SK-N-SH treated with all-trans-retinoic acid at 6 μM for 48 hours (cell line): ENCODE measurements around the gene BABAM2.

ENCODE experiments used
- ATAC-seq: fragments of 200-7000 bp; cut with Tn5 transposase; 3 replicates; pipeline ENCODE4 v1.9.1; 2020; ENCODE audit warnings: mild to moderate bottlenecking, moderate library complexity
- ARNTL ChIP-seq: fragments of 450-650 bp; formaldehyde crosslinking; IDR thresholded peaks from 2 replicates; pipeline ENCODE4 v1.5.0; 2020; ENCODE audit warnings: low read depth, mild to moderate bottlenecking, moderate library complexity, borderline replicate concordance
- BACH2 ChIP-seq: fragments of 250-450 bp; sonication (Bioruptor Pico); IDR thresholded peaks from 2 replicates; pipeline ENCODE4 v1.9.0; 2021; ENCODE audit warnings: mild to moderate bottlenecking, borderline replicate concordance
- CREB5 ChIP-seq: fragments of 250-450 bp; sonication (Bioruptor Pico); IDR thresholded peaks from 2 replicates; pipeline ENCODE4 v1.5.1; 2020; ENCODE audit warnings: low read depth, mild to moderate bottlenecking, moderate library complexity
- CSDC2 ChIP-seq: fragments of 250-450 bp; sonication (Bioruptor Pico); IDR thresholded peaks from 2 replicates; pipeline ENCODE4 v1.5.0; 2020; ENCODE audit warnings: mild to moderate bottlenecking, moderate library complexity
- ESRRG ChIP-seq: fragments of 250-450 bp; sonication (Bioruptor Pico); IDR thresholded peaks from 2 replicates; pipeline ENCODE4 v1.6.1; 2021; ENCODE audit warnings: mild to moderate bottlenecking
- GLIS3 ChIP-seq: fragments of 250-450 bp; sonication (Bioruptor Pico); IDR thresholded peaks from 2 replicates; pipeline ENCODE4 v1.5.0; 2020; ENCODE audit warnings: mild to moderate bottlenecking, moderate library complexity
- ISL1 ChIP-seq: fragments of 250-450 bp; sonication (Bioruptor Pico); IDR thresholded peaks from 2 replicates; pipeline ENCODE4 v2.1.2; 2022; ENCODE audit warnings: mild to moderate bottlenecking, moderate library complexity
- OSR1 ChIP-seq: fragments of 250-450 bp; sonication (Bioruptor Pico); IDR thresholded peaks from 2 replicates; pipeline ENCODE4 v1.8.0; 2022; ENCODE audit warnings: moderate library complexity, mild to moderate bottlenecking, inconsistent platforms
- PATZ1 ChIP-seq: fragments of 250-450 bp; sonication (Bioruptor Pico); IDR thresholded peaks from 2 replicates; pipeline ENCODE4 v1.8.0; 2020; ENCODE audit warnings: mild to moderate bottlenecking, moderate library complexity, borderline replicate concordance
- PPARA ChIP-seq: fragments of 250-450 bp; sonication (Bioruptor Pico); IDR thresholded peaks from 2 replicates; pipeline ENCODE4 v1.5.0; 2020; ENCODE audit warnings: mild to moderate bottlenecking, borderline replicate concordance
- RARB ChIP-seq: fragments of 250-450 bp; sonication (Bioruptor Pico); IDR thresholded peaks from 2 replicates; pipeline ENCODE4 v1.8.0; 2021; ENCODE audit warnings: mild to moderate bottlenecking, moderate library complexity
- TOX ChIP-seq: fragments of 250-450 bp; sonication (Bioruptor Pico); IDR thresholded peaks from 2 replicates; pipeline ENCODE4 v1.8.0; 2021; ENCODE audit warnings: mild to moderate bottlenecking, moderate library complexity, borderline replicate concordance
- ZC3H10 ChIP-seq: fragments of 250-450 bp; sonication (Bioruptor Pico); IDR thresholded peaks from 2 replicates; pipeline ENCODE4 v1.5.1; 2021; ENCODE audit warnings: mild to moderate bottlenecking, moderate library complexity
- ZFP3 ChIP-seq: fragments of 250-450 bp; sonication (Bioruptor Pico); IDR thresholded peaks from 2 replicates; pipeline ENCODE4 v1.5.0; 2020; ENCODE audit warnings: mild to moderate bottlenecking, moderate library complexity
- ZFP30 ChIP-seq: fragments of 450-650 bp; formaldehyde crosslinking; IDR thresholded peaks from 2 replicates; pipeline ENCODE4 v1.5.0; 2022; ENCODE audit warnings: mild to moderate bottlenecking, moderate library complexity
- ZNF8 ChIP-seq: fragments of 450-650 bp; formaldehyde crosslinking; IDR thresholded peaks from 2 replicates; pipeline ENCODE4 v1.5.0; 2020; ENCODE audit warnings: mild to moderate bottlenecking, moderate library complexity
- TF ChIP-seq, protein P1 (sequence below): fragments of 250-450 bp; sonication (Bioruptor Pico); IDR thresholded peaks from 2 replicates; pipeline ENCODE4 v1.5.1; 2021; ENCODE audit warnings: mild to moderate bottlenecking, moderate library complexity
- TF ChIP-seq, protein P2 (sequence below): fragments of 250-450 bp; sonication (Bioruptor Pico); IDR thresholded peaks from 2 replicates; pipeline ENCODE4 v1.8.0; 2021; ENCODE audit warnings: low read depth, mild to moderate bottlenecking, moderate library complexity, borderline replicate concordance
- TF ChIP-seq, protein P3 (sequence below): fragments of 250-450 bp; sonication (Bioruptor Pico); IDR thresholded peaks from 2 replicates; pipeline ENCODE4 v1.5.0; 2020; ENCODE audit warnings: mild to moderate bottlenecking, moderate library complexity

The BABAM2 gene

DNA sequence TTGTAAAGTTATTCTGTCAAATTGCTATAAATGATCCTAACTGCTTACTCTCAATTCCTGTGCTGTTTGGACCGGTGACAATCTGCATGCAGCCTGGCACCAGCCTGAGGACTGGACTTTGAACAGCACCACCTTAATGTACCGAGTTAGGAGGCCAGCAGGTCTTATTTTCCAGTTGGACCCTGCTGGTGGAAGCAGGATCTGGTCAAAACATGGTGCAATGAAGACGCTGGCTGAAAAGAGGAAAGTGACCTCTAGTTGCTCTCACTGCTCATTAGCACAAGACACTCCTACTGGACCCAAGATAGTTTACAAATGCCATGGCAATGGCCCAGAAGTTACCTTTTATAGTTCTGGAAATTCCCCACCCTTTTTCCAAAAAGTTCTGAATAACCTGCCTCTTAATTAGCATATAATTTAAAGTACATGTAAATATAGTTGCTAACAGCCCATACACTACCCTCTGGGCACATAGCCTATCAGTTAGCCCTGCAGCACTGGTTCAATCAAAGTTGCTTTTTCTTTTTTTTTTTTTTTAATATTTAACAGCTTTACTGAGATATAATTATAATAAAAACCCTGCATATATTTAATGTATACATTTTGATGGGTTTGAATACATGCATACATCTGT, 36.2 kb upstream of the BABAM2 start:
- TF ChIP-seq ZC3H10 (CRISPR knock-in tag), result no peak
- TF ChIP-seq, protein P1, sequence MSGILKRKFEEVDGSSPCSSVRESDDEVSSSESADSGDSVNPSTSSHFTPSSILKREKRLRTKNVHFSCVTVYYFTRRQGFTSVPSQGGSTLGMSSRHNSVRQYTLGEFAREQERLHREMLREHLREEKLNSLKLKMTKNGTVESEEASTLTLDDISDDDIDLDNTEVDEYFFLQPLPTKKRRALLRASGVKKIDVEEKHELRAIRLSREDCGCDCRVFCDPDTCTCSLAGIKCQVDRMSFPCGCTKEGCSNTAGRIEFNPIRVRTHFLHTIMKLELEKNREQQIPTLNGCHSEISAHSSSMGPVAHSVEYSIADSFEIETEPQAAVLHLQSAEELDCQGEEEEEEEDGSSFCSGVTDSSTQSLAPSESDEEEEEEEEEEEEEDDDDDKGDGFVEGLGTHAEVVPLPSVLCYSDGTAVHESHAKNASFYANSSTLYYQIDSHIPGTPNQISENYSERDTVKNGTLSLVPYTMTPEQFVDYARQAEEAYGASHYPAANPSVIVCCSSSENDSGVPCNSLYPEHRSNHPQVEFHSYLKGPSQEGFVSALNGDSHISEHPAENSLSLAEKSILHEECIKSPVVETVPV (CRISPR knock-in tag), result no peak
- no peak for TF ChIP-seq GLIS3 (CRISPR knock-in tag)
- no peak for TF ChIP-seq BACH2 (CRISPR knock-in tag)
- TF ChIP-seq, protein P2, sequence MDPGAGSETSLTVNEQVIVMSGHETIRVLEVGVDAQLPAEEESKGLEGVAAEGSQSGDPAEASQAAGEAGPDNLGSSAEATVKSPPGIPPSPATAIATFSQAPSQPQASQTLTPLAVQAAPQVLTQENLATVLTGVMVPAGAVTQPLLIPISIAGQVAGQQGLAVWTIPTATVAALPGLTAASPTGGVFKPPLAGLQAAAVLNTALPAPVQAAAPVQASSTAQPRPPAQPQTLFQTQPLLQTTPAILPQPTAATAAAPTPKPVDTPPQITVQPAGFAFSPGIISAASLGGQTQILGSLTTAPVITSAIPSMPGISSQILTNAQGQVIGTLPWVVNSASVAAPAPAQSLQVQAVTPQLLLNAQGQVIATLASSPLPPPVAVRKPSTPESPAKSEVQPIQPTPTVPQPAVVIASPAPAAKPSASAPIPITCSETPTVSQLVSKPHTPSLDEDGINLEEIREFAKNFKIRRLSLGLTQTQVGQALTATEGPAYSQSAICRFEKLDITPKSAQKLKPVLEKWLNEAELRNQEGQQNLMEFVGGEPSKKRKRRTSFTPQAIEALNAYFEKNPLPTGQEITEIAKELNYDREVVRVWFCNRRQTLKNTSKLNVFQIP, result no peak
- no peak for TF ChIP-seq RARB
- TF ChIP-seq ARNTL, result no peak
- TF ChIP-seq CSDC2 (CRISPR knock-in tag), result no peak
- TF ChIP-seq PATZ1, result no peak
- no peak for TF ChIP-seq ZNF8 (CRISPR knock-in tag)
- TF ChIP-seq ZFP3 (CRISPR knock-in tag), result no peak
- no peak for TF ChIP-seq CREB5
- TF ChIP-seq PPARA (CRISPR knock-in tag), result no peak
- no peak for TF ChIP-seq TOX
- TF ChIP-seq ZFP30 (CRISPR knock-in tag), result no peak
- TF ChIP-seq, protein P3, sequence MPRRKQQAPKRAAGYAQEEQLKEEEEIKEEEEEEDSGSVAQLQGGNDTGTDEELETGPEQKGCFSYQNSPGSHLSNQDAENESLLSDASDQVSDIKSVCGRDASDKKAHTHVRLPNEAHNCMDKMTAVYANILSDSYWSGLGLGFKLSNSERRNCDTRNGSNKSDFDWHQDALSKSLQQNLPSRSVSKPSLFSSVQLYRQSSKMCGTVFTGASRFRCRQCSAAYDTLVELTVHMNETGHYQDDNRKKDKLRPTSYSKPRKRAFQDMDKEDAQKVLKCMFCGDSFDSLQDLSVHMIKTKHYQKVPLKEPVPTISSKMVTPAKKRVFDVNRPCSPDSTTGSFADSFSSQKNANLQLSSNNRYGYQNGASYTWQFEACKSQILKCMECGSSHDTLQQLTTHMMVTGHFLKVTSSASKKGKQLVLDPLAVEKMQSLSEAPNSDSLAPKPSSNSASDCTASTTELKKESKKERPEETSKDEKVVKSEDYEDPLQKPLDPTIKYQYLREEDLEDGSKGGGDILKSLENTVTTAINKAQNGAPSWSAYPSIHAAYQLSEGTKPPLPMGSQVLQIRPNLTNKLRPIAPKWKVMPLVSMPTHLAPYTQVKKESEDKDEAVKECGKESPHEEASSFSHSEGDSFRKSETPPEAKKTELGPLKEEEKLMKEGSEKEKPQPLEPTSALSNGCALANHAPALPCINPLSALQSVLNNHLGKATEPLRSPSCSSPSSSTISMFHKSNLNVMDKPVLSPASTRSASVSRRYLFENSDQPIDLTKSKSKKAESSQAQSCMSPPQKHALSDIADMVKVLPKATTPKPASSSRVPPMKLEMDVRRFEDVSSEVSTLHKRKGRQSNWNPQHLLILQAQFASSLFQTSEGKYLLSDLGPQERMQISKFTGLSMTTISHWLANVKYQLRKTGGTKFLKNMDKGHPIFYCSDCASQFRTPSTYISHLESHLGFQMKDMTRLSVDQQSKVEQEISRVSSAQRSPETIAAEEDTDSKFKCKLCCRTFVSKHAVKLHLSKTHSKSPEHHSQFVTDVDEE, result no peak
- no peak for TF ChIP-seq ISL1 (CRISPR knock-in tag)
- no peak for TF ChIP-seq ESRRG
- ATAC-seq, result no peak

DNA sequence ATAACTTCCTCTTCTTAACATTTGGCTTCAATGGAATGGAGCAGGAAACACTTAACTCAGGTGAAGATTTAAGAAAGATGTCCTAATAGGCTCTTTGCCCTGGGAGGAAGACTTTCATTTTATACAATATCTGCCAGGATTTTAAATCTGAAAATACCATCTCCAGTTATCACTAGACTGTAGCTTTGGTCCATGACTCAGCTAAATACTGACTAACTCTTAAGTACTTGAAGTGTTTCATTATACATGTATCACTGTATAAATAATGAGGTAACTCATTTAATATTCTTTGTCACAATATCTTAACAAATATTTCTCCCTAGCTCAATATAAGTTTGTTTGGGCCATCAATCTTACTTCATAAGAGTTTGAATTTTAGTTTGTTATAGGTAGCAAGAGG, 35.1 kb upstream of the BABAM2 start:
- 0 out of 3 replicates have a peak, but pooled peaks have one; percentile 25 for ATAC-seq
- TF ChIP-seq RARB (no peak), ARNTL (no peak), OSR1 (CRISPR knock-in tag) (no peak), CSDC2 (CRISPR knock-in tag) (no peak), CREB5 (no peak), ZNF8 (CRISPR knock-in tag) (no peak), PPARA (CRISPR knock-in tag) (no peak), ZC3H10 (CRISPR knock-in tag) (no peak), GLIS3 (CRISPR knock-in tag) (no peak), PATZ1 (no peak), TOX (no peak), ZFP3 (CRISPR knock-in tag) (no peak)
